ENCODE results near the gene STIMATE.

Gene STIMATE

GRCh38 chr3:52866427-52866826 is 30.9 kb downstream of the STIMATE start:
- ChIA-PET CTCF (no interaction called here), POLR2A (no interaction called here)
- no peak for DNase-seq (ENCODE audit: extremely low spot score)
- TF ChIP-seq NFRKB (IDR thresholded peaks at IDR 0.05) = no peak
- TF ChIP-seq PKNOX1 (IDR thresholded peaks at IDR 0.05) = no peak
- TF ChIP-seq HDGF (IDR thresholded peaks at IDR 0.05; ENCODE audit: borderline replicate concordance) = no peak
- TF ChIP-seq TARDBP (IDR thresholded peaks at IDR 0.05) = no peak
- TF ChIP-seq BHLHE40 (IDR thresholded peaks at IDR 0.05; ENCODE audit: borderline replicate concordance) = no peak
- no peak for TF ChIP-seq SP1 (IDR thresholded peaks at IDR 0.05)
- TF ChIP-seq LEF1 (IDR thresholded peaks at IDR 0.05; ENCODE audit: borderline replicate concordance) = no peak

- POLR2A ChIA-PET = no interaction called here
- DNase-seq (ENCODE audit: extremely low spot score) = no peak
- CTCF ChIA-PET = no interaction called here
- TF ChIP-seq FOXM1 (IDR thresholded peaks at IDR 0.05; ENCODE audit: borderline replicate concordance) (no peak), FOXK2 (IDR thresholded peaks at IDR 0.05) (no peak), ZNF384 (IDR thresholded peaks at IDR 0.05) (no peak), BHLHE40 (IDR thresholded peaks at IDR 0.05; ENCODE audit: borderline replicate concordance) (no peak), SP1 (IDR thresholded peaks at IDR 0.05) (no peak)
Observed at GRCh38 chr3:52865994-52866393, 31.4 kb downstream of the STIMATE start.

GRCh38 chr3:52860424-52860768 is 37.0 kb downstream of the STIMATE start:
- DNase-seq (ENCODE audit: extremely low spot score) = no peak
- TF ChIP-seq PKNOX1 (IDR thresholded peaks at IDR 0.05) (no peak), ZNF384 (IDR thresholded peaks at IDR 0.05) (no peak), BHLHE40 (IDR thresholded peaks at IDR 0.05; ENCODE audit: borderline replicate concordance) (no peak), ELF4 (IDR thresholded peaks at IDR 0.05) (no peak), TARDBP (IDR thresholded peaks at IDR 0.05) (no peak), HDGF (IDR thresholded peaks at IDR 0.05; ENCODE audit: borderline replicate concordance) (no peak)
- ChIA-PET CTCF (no interaction called here), POLR2A (no interaction called here)

DNA sequence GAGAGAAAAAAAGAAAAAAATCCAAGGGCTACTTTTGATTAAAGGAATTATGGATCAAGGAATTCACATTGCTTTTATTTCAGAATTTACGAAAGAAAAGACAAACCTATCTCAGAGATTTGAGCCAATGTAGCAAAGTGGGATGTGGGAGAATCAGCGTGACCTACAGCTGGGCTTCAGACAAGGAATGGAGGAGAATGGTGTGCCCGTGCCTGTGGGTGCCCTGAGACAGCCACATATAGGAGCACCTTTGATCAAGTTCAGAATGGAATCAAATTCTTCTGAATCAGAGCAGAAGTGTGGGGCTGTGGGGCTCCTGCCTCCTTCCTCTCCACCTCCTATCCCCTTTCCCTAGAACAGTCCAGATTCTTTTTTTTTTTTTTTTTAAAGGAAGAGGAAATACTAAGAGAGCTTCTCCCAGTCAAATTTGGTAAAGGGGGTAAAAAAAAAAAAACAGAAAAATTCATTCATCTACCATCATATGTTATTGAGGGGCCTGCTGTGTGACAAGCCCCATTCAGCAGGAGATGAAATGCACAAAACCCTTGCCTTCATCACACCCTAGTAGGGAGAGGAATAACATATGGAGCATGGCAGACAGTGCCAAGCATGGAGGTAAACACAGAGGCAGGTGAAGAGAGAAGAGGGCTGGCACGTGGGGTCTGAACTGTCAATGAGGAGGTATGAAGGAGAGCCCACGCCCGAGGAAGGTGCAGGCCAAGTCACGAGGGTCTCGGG is 37.5 kb downstream of the STIMATE start:
- TF ChIP-seq ARNT (IDR thresholded peaks at IDR 0.05) = no peak
- TF ChIP-seq CTBP1 (IDR thresholded peaks at IDR 0.05; ENCODE audit: borderline replicate concordance) = no peak
- ChIA-PET CTCF (no interaction called here), POLR2A (no interaction called here)
- DNase-seq (ENCODE audit: extremely low spot score) = no peak

- TF ChIP-seq L3MBTL2 (conservative IDR thresholded peaks at IDR 0.05) (no peak), FOXA1 (IDR thresholded peaks at IDR 0.05) (no peak), TARDBP (IDR thresholded peaks at IDR 0.05) (no peak), ARNT (IDR thresholded peaks at IDR 0.05) (no peak), BHLHE40 (IDR thresholded peaks at IDR 0.05; ENCODE audit: borderline replicate concordance) (no peak), ELF4 (IDR thresholded peaks at IDR 0.05) (no peak), ZNF384 (IDR thresholded peaks at IDR 0.05) (no peak), NFRKB (IDR thresholded peaks at IDR 0.05) (no peak), FOXM1 (IDR thresholded peaks at IDR 0.05; ENCODE audit: borderline replicate concordance) (no peak), SUZ12 (IDR thresholded peaks at IDR 0.05) (no peak), HDGF (IDR thresholded peaks at IDR 0.05; ENCODE audit: borderline replicate concordance) (no peak), CTBP1 (IDR thresholded peaks at IDR 0.05; ENCODE audit: borderline replicate concordance) (no peak), SP1 (IDR thresholded peaks at IDR 0.05) (no peak), FOXK2 (IDR thresholded peaks at IDR 0.05) (no peak), LEF1 (IDR thresholded peaks at IDR 0.05; ENCODE audit: borderline replicate concordance) (no peak)
- ChIA-PET CTCF (no interaction called here), POLR2A (no interaction called here)
- no peak for DNase-seq (ENCODE audit: extremely low spot score)
Observed at GRCh38 chr3:52857864-52858263, 39.5 kb downstream of the STIMATE start.

DNA sequence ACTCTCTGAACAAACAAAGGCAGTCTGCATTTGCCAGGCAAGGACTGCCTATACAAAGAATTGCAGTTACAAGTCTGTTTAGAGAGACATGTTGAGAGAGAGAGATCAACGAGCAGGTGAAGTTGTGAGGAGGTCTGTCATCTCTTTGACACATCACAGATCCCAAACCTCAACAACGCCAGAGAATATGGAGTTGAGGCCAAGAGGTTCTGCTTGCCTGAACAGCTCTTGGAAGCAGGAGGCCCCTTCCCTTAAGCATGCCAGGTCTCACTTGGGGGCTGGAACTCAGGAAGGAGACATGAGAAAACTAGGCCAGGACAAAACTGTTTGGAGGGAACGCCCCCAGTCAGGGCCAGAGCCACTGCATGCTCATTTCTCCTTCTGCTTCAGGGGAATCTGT is 40.2 kb downstream of the STIMATE start:
- TF ChIP-seq FOXA1 (IDR thresholded peaks at IDR 0.05) = no peak
- ChIA-PET CTCF (no interaction called here), POLR2A (no interaction called here)
- DNase-seq (ENCODE audit: extremely low spot score) = no peak

DNA sequence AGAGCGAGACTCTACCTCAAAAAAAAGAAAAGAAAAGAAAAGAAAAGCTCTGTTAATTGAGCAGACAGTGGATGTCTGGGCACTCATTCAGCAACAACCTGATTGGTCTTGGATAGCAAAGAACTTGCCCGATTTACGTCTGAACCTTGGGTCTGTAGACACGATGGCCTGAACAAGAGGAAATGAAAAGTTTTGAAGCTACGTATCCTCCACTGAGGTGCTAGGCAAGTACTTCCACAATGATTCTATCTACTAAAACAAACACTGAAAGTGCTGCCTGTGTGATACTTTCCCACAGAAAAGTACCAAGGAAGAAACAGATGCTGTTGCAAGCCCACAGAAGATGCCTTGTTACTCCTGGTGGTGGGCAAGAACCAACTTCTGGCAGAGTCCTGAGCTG is 40.7 kb downstream of the STIMATE start:
- CTCF ChIA-PET = interaction anchor here (0.6 kb wide), 1 partner anchor 11 kb away, joined by 3 read pairs; no protein-coding TSS in a partner anchor
- TF ChIP-seq FOXM1 (IDR thresholded peaks at IDR 0.05; ENCODE audit: borderline replicate concordance) = no peak
- TF ChIP-seq HDGF (IDR thresholded peaks at IDR 0.05; ENCODE audit: borderline replicate concordance) = no peak
- no peak for TF ChIP-seq FOXA1 (IDR thresholded peaks at IDR 0.05)
- TF ChIP-seq CTBP1 (IDR thresholded peaks at IDR 0.05; ENCODE audit: borderline replicate concordance) = no peak
- TF ChIP-seq PKNOX1 (IDR thresholded peaks at IDR 0.05) = no peak
- TF ChIP-seq SP1 (IDR thresholded peaks at IDR 0.05) = no peak
- TF ChIP-seq TARDBP (IDR thresholded peaks at IDR 0.05) = no peak
- TF ChIP-seq SUZ12 (IDR thresholded peaks at IDR 0.05) = no peak
- no peak for TF ChIP-seq L3MBTL2 (conservative IDR thresholded peaks at IDR 0.05)
- no peak for TF ChIP-seq ARNT (IDR thresholded peaks at IDR 0.05)
- TF ChIP-seq LEF1 (IDR thresholded peaks at IDR 0.05; ENCODE audit: borderline replicate concordance) = no peak
- TF ChIP-seq BHLHE40 (IDR thresholded peaks at IDR 0.05; ENCODE audit: borderline replicate concordance) = no peak
- no peak for DNase-seq (ENCODE audit: extremely low spot score)
- POLR2A ChIA-PET = no interaction called here

Data from HEK293T (cell line).